ENCODE results near the gene CPNE5.
A peak's percentile ranks its signal among the peaks of the same experiment; 100 is the strongest.
"Not testable (repeated sequence)": the region's sequence is repeated elsewhere in the genome, so short reads cannot be mapped to it uniquely, and the experiment has no call there.

Gene CPNE5

DNA sequence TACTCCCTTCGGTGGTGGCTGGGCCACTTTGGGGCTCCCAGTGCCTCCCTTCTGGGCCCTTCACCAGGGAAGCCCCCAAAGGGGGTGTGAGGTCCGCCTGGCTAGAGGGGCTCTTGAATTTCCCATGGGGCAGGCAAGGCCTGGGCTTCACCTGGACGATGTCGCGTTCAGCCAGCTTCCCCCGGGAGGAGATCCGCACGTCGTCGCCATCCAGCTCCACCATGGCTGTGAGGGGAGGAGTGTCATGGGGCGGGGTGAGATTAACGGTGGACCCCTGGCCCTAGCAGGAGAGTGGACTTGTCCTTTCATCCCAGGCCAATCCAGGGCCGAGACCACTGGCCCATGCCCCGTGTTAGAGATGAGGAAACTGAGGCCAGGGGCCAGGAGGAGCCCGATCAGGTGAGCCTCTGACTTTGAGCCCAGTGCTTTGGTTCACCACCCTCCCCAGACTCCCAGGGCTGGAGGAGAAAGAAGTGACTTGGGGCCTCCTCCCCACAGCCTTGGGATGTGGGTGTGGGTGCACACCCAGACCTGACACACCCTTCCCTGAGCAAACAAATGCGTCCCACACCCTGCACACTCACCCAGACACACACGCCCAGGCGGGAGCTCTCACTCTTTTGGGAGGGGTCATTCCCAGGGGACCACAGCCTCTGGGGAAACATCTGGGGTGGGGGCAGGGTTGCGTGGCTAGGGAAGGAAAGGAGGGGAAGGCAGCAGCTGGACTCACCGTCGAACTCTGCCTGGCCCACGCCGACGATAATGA is 95.5 kb downstream of the CPNE5 start:
- no peak for DNase-seq

DNA sequence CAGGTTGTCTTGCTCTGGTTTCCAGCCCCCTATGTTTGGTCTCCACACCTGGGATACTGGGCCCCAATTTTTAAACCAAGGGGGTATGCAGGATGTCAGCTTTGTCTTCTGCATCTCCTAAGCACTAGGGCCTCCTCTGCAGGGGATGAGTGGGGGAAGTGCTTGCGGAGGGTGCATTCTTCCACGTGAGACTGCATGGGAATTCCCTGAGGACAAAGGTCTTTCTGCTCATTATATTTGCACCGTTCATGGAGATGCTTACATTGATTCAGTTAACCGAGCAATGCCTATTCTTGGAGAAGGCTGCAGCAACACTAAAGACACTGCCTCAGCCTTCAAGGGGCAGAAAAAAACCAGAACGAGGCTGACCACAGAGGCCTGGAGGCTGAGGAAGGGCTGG is 96.2 kb downstream of the CPNE5 start:
- no peak for DNase-seq

DNA sequence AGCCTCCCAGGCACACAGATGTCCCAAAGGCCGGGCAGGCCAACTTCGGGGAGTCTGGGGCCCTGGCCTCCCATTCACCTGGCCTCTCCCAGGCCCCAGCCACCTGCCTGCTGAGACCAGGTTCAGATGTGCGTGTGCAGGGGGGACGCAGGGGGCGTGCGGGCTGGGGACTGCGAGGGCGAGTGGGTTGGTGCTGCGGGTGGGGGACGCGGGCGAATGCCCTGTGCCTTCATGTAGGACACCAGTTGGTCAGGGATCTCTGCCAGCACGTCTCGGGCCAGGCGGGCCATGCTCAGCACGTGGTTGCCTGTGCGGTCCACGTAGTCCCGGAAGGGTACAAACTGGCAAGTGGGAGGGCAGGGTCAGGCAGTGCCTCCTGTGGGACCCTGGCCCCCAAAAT is 97.1 kb downstream of the CPNE5 start:
- no peak for DNase-seq

DNA sequence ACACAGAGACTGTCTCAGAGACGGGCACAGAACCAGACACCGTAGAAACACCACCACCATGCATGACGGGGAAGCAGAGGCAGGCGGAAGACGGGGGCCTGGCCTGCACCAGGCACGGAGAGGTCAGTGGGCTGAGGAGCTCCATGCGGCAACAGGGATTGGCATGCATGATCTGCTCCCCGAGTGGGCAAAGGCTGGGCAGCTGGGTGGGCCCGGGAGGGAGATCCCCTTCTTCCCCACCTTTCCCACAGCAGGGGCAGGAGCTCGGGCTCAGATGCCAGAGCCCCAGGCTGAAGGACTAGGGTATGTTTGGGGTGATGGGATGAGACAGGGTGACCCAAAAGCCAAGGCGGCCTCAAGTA is 98.4 kb downstream of the CPNE5 start:
- DNase-seq, result no peak

DNA sequence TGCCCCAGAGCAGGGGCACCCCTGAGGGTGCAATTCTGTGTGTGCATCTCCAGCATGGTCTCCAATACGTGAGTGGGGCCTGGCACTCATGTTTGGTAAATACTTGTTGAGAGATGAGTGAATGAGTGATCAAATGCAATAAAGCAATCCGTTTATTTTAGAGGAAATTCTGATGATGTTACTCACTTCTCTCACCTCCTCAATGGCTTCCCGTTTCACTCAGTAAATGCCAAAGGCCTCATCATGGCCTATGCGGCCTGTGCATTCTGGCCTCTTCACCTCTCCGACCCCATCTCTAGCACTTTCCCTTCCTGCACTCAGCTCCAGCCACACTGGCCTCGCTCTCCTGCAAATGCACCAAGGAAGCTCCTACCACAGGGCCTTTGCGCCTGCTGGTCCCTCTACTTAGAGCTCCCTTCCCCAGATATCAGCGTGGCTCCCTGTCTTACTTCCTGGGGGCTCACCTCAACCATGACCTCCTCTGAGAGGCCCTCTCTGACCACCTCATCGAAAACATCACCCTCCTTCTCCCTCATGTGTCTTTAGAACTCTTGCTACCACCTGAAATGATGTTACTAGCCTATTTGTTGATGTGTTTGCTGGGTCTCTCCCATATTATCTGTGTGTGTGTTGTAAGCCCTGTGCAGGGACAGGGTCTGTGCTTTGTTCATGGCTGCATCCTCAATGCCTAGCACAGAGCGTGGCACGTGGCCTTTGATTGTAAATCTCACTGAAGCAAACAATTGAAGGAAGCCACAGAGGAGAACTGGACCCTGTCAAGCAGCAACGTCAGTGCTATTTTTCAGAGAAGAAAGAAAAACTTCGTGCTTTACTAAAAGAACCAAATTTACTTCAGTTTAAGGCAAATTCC is 99.1 kb downstream of the CPNE5 start:
- no peak for DNase-seq

DNA sequence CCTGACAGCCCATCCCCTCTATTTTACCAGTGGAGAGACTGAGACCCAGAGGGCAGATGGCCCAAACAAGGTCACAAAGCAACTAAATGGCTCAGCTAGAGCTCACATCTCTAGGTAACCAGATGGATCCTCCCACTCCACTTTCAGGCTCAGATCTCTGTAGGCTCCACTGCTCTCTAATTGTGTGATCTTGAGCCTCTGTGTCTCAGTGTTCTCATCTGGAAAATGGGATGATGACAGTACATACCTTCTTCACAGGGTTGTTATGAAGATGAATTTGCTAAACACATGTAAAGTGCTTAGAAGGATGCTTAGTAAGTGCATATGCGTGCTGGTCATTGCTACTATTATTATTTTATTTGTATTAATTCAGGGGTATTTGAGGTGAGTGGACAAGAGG is 101.1 kb downstream of the CPNE5 start:
- no peak for DNase-seq

DNA sequence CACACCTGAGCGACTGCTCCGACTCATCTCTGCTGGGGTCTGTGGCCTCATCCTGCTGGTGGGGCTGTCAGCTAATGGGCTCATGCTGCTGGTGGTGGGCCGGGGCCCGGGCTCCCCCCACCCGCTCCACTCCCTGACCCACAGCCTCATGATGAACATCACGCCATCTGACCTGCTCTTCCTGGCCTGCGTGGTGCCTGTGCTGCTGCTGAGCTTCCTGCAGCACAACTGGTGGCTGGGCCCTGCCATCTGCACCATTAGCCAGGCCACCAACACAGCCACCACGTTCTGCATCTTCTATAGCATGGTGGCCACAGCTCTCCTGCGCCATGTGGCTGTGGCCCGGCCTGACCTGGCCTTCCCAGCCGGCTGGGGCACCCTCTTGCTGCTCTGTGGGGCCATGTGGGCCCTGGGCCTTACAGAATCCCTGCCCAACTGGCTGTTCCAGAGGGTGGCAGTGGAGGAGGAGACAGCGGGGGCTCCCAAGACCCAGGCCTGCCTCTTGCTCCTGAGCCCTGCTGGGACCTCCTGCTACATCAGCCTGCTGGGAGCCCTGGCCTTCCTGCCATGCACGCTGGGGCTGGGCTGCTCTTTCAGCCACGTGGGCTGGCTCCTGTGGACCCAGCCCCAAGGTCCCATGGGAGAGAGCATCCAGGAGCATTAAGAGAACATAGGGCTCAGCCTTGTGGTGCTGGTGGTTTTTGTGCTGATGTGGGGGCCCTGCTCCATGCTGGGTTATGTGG is 102.0 kb downstream of the CPNE5 start:
- no peak for DNase-seq

DNA sequence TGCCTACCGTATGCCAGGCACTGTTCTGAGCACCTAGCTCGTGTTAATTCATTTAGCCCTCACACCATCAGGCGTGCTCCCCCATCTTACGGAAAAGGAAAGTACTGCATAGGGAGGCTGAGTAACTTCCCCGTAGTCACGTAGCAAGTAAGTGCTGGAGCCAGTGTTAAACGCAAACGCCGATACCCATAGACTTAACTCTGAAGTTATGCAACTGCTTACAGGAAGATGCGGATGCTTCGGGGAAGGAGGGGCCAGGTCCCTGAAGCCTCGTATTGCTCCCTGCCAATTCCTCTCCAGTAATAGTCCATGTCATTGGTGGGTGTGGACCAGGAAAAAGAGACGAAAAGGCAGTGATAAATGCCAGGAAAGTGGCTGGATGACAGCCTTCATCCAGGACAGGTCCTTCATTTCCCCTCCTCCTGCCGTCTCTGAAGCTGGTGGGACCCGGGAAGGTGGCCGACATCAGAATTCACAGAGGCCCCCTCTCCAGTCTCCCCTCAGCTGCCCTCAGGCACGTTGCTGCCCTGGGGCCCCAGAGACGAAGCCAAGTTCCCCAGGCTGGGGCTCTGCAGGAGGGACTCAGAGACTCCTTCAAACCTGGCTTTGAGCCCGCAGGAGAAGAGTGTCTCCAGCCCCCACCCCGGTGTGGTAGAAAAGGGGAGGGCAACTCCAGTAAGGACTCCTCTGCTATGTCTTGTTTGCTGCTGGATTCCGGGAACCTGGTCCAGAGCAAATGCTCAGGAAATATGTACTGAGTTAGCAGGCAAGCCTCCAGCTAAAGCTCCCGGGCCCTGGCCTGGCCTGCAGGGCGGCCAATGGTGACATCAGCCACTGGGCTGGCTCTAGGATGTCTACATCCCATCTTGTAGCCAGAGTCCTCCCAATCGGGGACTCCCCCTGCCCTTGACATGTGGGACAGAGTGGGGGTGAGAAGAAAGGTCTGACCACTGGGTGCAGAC is 103.9 kb downstream of the CPNE5 start:
- DNase-seq, result peak; percentile 54 to 83 (median 74)

DNA sequence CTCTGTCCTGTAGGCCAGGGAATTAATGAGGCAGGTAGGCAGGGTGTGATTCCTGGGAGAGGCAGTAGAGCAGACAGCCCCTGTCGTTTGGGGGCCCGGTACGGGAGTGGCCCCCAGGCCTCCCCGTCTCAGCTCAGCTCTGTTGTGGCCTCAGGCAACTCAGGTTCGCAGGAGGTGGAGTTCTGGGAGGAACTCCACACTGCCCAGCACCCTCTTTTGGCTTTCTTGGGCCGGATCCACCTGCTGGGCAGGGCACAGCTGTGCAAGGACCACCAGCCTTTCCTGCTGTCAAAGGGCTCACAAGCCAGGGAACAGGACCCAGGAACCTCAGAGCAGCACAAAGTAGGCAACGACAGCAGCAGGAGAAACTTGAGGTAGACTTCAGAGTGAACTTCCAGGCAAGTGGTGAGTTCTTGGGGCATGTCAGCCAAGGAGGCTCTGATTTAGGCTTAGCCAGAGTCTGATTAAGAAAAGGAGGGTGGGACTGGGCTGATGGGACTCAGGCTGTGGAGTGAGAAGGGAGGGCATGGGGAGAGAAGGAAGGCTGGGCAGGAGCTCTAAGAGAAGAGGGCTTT is 104.7 kb downstream of the CPNE5 start:
- DNase-seq, result no peak

DNA sequence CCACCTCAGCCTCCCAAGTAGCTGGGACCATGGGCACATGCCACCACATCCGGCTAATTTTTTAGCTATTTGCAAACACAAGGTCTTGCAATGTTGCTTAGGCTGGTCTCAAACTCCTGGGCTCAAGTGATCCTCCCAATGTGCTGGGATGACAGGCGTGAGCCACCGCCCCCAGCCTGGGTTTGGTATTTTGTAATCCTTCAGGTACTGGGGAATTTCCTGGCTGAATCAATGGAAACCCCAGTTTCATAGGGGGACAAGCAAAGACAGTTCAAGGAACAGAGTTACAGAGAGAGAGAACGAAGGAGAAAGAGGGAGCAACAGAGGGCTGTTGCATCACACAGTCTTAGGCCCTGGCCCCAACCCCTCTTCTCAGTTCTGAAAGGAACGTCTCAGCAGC is 105.9 kb downstream of the CPNE5 start:
- DNase-seq, result peak in 1 of 4 experiments; percentile 2

DNA sequence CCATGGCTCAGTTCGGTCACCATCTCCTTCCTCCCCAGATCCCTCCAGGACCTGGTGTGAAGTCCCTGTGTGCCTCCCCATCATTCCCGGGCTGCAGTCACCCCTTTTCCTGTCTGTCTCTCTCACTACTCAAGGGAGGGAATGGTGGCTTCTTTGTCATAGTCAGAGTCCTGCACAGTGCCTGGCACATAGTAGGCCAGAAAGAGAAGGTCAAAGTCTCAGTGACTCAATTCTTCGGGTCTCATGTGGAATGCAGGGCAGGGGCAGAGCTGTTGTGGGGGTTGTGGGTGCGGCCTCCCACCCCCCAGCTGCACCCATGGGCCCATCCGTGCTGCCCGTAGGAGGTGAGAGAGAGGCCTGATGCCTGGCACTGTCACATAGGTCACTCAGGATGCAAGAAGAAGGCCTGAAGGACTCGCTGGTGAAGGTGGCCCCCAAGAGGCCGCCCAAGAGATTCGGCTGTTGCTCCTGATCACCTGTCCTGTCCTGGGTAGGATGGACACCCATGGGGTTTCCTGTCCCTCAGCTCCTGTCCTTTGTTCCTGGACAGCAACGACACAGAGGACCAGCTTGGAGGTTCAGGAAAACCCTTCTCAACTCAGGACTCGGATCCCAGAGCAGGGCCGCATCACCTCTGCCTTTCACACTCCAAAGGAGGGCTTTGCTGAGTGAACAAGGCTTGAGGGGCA is 107.5 kb downstream of the CPNE5 start:
- DNase-seq, result peak in 1 of 4 experiments; percentile 9

DNA sequence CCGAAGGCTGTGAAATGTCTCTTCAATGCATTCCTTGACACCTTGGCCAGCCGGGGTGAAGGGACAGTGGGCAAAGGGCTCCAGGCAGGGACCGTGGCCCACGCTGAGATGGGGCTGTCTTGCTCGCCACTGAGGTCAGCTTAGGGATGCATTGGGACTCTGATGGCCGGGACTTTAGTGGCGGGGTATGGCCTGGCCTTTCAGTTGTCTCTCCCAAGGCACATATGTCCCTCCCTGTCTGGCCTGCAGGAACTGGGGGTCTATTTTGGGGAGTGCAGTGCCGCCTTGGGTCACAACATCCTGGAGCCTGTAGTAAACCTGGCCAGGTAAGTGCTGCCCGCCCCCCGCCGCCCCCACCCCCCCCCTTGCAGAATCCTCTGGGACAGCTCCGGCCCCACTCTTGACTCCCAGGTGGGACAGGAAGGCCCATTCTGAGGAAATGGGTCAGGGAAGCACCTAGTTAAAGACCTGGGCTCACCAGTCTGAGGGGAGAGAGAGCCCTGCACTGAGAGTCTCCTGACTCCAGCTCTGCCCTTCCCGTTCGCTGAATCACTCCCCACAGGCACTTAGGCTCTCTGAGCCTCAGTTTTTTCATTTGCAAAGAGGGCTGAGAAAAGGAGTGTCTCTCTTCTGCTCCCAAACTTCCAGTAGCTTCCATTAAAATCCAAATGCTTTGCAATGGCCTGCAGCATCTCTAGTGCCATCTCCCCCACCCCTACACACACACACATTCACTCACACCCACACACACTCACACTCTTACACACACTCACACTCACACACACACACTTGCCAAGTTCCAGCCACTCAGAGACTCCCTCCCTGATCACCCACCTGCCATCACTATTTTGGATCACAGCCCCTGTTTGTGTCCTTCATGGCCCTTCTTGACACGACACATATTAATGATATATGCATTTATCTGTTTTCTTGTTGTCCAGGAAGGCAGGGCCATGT is 108.5 kb downstream of the CPNE5 start:
- no peak for DNase-seq

DNA sequence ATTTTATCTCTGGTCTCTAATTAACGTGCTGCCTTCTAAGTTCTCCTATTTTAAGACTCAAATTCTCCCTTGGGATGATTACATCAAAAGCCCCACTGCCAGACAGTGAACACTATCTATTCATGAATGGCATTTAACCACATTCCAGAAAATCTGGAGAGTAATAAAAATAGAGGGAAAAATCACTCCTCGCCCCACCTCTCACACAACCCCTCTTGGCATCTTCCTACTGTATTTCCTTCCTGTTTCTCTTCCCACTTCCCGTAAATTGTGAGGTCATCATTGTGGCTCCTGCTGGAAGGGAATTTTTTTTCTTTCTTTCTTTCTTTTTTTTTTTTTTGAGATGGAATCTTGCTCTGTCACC is 110.1 kb downstream of the CPNE5 start:
- DNase-seq, result peak in 2 of 4 experiments; percentile 38 to 41

DNA sequence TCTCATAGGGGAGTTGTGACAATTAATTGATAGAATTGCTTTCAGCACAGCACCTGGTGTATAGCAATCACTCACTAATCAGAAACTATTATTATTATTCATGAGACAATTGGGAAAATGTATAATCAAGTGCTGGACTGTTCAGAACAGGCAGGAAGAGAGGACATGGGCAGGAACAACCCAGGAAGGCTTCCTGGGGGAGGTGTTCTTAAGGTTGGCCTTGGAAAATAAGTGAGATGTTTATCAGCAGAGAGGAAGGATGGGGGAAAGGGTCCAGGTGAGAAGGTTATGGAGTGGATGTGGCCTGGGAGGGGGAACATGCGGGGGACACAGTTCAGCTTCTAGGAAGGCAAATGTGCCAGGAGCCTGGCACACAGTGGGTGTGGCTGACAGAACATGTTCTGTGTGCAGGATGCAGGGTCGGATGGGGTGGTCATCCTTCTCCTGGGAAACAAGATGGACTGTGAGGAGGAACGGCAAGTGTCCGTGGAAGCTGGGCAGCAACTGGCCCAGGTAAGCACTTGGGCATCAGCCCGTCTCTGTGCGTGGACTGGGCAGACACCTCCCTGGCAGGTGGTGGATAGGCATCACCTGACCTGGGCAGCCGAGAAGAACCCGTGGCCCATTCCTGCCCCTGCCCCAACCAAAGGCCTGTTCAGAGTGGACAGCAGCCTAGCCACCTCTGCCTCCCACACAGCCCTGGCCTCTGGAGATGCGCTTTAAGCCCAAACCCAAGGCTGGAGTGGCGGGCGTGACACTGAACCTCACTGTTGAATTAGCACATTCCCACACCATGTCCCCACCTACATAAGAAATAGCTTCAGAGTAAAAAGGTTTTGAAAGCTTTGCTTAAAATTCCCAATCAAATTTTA is 110.7 kb downstream of the CPNE5 start:
- DNase-seq, result no peak

DNA sequence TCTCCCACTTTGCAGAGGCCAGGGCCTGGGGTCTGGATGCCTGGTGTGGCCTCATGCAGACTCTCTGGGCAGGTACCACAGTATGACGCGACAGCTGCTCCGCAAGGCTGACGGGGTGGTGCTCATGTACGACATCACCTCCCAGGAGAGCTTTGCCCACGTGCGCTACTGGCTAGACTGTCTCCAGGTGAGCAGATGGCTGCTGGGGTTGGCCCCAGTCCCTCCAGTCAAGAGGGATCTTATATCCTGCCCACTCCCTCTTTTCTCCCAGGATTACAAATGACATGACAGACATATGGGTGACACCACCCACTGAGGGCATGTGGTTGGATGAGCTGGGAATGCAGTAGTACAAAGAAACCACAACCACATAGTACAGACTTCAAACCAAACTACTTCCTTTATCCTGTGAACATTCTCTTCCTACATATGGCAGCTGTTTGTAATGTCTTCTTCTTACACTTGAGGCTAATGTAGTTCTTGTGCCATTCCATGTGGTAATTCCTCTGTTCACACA is 111.7 kb downstream of the CPNE5 start:
- DNase-seq, result peak; percentile 77 to 94 (median 87)

DNA sequence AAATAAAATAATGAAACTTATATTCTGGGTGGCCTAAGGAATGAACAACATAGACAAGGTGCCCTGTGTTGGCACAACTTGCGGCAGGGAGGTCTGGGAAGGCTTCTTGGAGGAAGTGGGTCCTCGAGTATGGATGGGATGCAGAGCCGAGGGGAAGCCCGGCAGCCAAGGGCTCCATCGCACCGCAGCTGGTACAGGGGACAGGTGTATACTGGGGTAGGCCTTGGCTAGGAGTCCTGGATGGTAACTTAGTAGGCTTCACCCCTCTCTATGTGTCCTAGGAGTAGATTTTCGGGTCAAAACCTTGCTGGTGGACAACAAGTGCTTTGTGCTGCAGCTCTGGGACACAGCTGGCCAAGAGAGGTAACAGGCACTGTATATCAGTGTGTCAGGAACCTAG is 113.7 kb downstream of the CPNE5 start:
- DNase-seq, result no peak

DNA sequence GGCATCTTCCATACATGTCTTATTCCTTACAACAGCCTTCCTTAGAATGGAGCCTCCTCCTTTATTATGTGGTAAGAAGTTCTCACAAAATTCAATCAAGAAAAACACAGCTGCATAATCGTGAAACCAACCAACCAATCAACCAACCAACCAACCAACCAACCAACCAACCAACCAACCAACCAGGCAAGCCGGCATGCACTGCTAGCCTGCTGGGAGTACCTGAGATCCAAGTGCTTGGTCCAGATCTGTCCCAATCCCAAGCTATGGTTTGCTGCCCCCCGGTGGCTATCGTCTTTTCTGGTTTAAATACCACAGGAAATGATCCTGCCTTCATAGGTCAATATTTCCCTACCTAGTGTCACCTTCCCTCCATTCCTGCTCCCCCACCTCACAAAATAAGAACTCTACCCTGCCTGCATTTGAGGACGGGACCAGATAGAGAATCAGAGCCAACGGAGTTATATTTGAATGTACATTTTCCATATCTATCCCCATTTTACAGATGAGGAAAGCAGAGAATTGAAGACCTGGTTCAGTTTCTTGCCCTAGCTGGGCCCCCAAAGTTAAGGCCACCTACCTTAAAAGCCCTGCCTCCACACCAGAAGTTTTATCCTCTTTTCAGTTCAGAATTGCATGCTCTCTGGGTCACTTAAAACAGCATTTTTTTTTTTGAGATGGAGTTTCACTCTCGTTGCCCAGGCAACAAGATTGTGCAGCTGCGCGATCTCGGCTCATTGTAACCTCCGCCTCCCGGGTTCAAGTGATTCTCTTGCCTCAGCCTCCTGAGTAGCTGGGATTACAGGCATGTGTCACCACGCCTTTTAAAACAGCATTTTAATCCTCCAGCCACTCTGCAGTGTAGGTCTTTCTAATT is 114.5 kb downstream of the CPNE5 start:
- peak; percentile 69 to 86 (median 80) for DNase-seq

DNA sequence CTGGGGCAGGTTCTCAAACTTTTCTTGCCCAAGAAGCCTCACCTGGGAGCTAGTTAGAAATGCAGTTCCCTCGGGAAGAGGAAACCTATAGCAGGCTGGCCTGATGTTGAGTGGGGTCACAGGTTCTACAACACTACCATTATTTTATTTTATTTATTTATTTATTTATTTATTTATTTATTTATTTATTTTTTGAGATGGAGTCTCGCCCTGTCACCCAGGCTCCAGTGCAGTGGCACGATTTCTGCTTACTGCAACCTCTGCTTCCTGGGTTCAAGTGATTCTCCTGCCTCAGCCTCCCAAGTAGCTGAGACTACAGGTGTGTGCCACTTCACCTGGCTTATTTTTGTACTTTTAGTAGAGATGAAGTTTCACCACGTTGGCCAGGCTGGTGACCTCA is 115.3 kb downstream of the CPNE5 start:
- DNase-seq, result not testable (repeated sequence)
